Trophoblast cell (in vitro differentiated cells and primary cell): ENCODE results near the gene PCYT2.
A peak's percentile ranks its signal among the peaks of the same experiment; 100 is the strongest.

Experiments used
- DNase-seq, 2 donors: peaks; one replicate each; pipeline ENCODE4 v3.0.0-alpha.2; 2016
- H2AFZ ChIP-seq: 2 replicates; pipeline ENCODE4 v1.6.1; 2013; ENCODE audit warnings: low read length, moderate library complexity, mild to moderate bottlenecking; ENCODE audit not compliant: insufficient read depth, poor library complexity
- H2AK5ac ChIP-seq: 2 replicates; pipeline ENCODE4 v1.6.1; 2013; ENCODE audit warnings: mild to moderate bottlenecking, low read length
- H2BK120ac ChIP-seq: 2 replicates; pipeline ENCODE4 v1.6.1; 2013; ENCODE audit warnings: low read length, mild to moderate bottlenecking, moderate library complexity; ENCODE audit not compliant: insufficient read depth, poor library complexity
- H2BK12ac ChIP-seq: 2 replicates; pipeline ENCODE4 v1.6.1; 2013; ENCODE audit warnings: mild to moderate bottlenecking, low read length, moderate library complexity
- H2BK5ac ChIP-seq: 2 replicates; pipeline ENCODE4 v1.6.1; 2013; ENCODE audit warnings: low read length, low read depth, moderate library complexity, mild to moderate bottlenecking; ENCODE audit not compliant: poor library complexity
- H3K14ac ChIP-seq: 2 replicates; pipeline ENCODE4 v1.6.1; 2013; ENCODE audit warnings: mild to moderate bottlenecking, low read length
- H3K18ac ChIP-seq: 2 replicates; pipeline ENCODE4 v1.6.1; 2013; ENCODE audit warnings: mild to moderate bottlenecking, low read length
- H3K23ac ChIP-seq: 2 replicates; pipeline ENCODE4 v1.6.1; 2013; ENCODE audit warnings: low read length
- H3K27ac ChIP-seq: 2 replicates; pipeline ENCODE4 v1.5.1; 2013; ENCODE audit warnings: low read depth, mild to moderate bottlenecking, inconsistent platforms, low read length, moderate library complexity
- H3K27me3 ChIP-seq: 2 replicates; pipeline ENCODE4 v1.6.1; 2013; ENCODE audit warnings: inconsistent platforms, mild to moderate bottlenecking, low read length, moderate library complexity; ENCODE audit not compliant: insufficient read depth
- H3K36me3 ChIP-seq, 2 experiments: 1 replicate in 1 of 2; 2 replicates in 1 of 2; pipeline ENCODE4 v1.6.1; 2013; ENCODE audit warnings: low read length in 2 of 2, mild to moderate bottlenecking in 2 of 2, moderate library complexity in 1 of 2; ENCODE audit not compliant: insufficient read depth in 2 of 2, control insufficient read depth in 1 of 2
- H3K4ac ChIP-seq: 2 replicates; pipeline ENCODE4 v1.6.1; 2013; ENCODE audit warnings: low read depth, mild to moderate bottlenecking, low read length, moderate library complexity
- H3K4me1 ChIP-seq, 2 experiments: 1 replicate in 1 of 2; 2 replicates in 1 of 2; pipeline ENCODE4 v1.6.1; 2013; ENCODE audit warnings: low read length in 2 of 2, mild to moderate bottlenecking in 2 of 2, moderate library complexity in 1 of 2; ENCODE audit not compliant: insufficient read depth in 2 of 2, control insufficient read depth in 1 of 2
- H3K4me2 ChIP-seq: 2 replicates; pipeline ENCODE4 v1.6.1; 2013; ENCODE audit warnings: inconsistent platforms, mild to moderate bottlenecking, low read length, moderate library complexity
- H3K4me3 ChIP-seq: 2 replicates; pipeline ENCODE4 v1.5.1; 2013; ENCODE audit warnings: mild to moderate bottlenecking, low read depth, low read length, inconsistent platforms
- H3K79me1 ChIP-seq: one replicate; pipeline ENCODE4 v1.6.1; 2013; ENCODE audit warnings: low read length
- H3K79me2 ChIP-seq: 2 replicates; pipeline ENCODE4 v1.6.1; 2013; ENCODE audit warnings: low read length, mild to moderate bottlenecking; ENCODE audit not compliant: control insufficient read depth, insufficient read depth, poor library complexity
- H3K9ac ChIP-seq: 2 replicates; pipeline ENCODE4 v1.6.1; 2013; ENCODE audit warnings: mild to moderate bottlenecking, low read length
- H3K9me3 ChIP-seq: 2 replicates; pipeline ENCODE4 v1.6.1; 2013; ENCODE audit warnings: low read depth, mild to moderate bottlenecking, control low read depth, inconsistent platforms, low read length; ENCODE audit not compliant: insufficient read depth
- H4K12ac ChIP-seq: 2 replicates; pipeline ENCODE4 v1.6.1; 2013; ENCODE audit warnings: low read depth, mild to moderate bottlenecking, low read length, moderate library complexity
- H4K8ac ChIP-seq: 2 replicates; pipeline ENCODE4 v1.6.1; 2013; ENCODE audit warnings: low read depth, mild to moderate bottlenecking, low read length, moderate library complexity
- H4K91ac ChIP-seq: one replicate; pipeline ENCODE4 v1.6.1; 2013; ENCODE audit warnings: low read depth, mild to moderate bottlenecking, low read length, moderate library complexity
- WGBS: extraction: QIAGEN DNeasy Blood & Tissue Kit; methylation state at CpG from one replicate; pipeline ENCODE4 v1.1.7; 2013; ENCODE audit warnings: missing lambda C conversion rate; ENCODE audit not compliant: insufficient read length, insufficient coverage; ENCODE audit errors: extremely low coverage; 5-methylcytosine and 5-hydroxymethylcytosine counted together

Gene PCYT2

GRCh38 chr17:81923302-81924260 is 12.4 kb upstream of the PCYT2 start:
- Histone ChIP-seq H3K4me2 (peak overlapping the region; percentile 56), H2BK5ac (peak overlapping the region; percentile 87)

GRCh38 chr17:81922566-81923301 is 11.5 kb upstream of the PCYT2 start:
- Histone ChIP-seq H2BK5ac (peak overlapping the region; percentile 17), H3K4me1 (peaks cover 32 to 35% of the 10 kb centered on the region in 2 experiments), H4K12ac (no peak overlapping the region), H3K27ac (peak overlapping the region; percentile 22), H3K27me3 (no peaks in the 10 kb centered on the region), H3K18ac (peak overlapping the region; percentile 6), H3K4me2 (peak overlapping the region; percentile 56), H3K23ac (no peak overlapping the region), H3K4me3 (no peak overlapping the region), H4K8ac (no peak overlapping the region), H2AFZ (peak overlapping the region; percentile 26), H3K4ac (peak overlapping the region; percentile 98), H2BK120ac (peak overlapping the region; percentile 8), H3K36me3 (peaks cover 36 to 38% of the 10 kb centered on the region in 2 experiments), H3K14ac (peak overlapping the region; percentile 41), H4K91ac (peak overlapping the region; percentile 34), H3K9me3 (peaks cover 2% of the 10 kb centered on the region), H3K79me1 (peaks cover 25% of the 10 kb centered on the region), H2BK12ac (peak overlapping the region; percentile 10), H2AK5ac (peak overlapping the region; percentile 2), H3K79me2 (peaks cover 40% of the 10 kb centered on the region), H3K9ac (no peak overlapping the region)
- DNase-seq = no peak
- no CpG with 5 or more reads among the region's 58 CpGs for WGBS

More at GRCh38 chr17:81923302-81924260, 12.4 kb upstream of the PCYT2 start:
- H2AFZ ChIP-seq = peak overlapping the region; percentile 6
- peak overlapping the region; percentile 95 for H3K27ac ChIP-seq
- WGBS = no CpG with 5 or more reads among the region's 32 CpGs
- H3K14ac ChIP-seq = peak overlapping the region; percentile 84
- peak in 1 of 2 donors; percentile 45 for DNase-seq
- peaks cover 36 to 38% of the 10 kb centered on the region in 2 experiments for H3K36me3 ChIP-seq
- peak overlapping the region; percentile 46 for H4K12ac ChIP-seq
- peak overlapping the region; percentile 90 for H4K91ac ChIP-seq
- H4K8ac ChIP-seq = peak overlapping the region; percentile 68
- H3K9ac ChIP-seq = no peak overlapping the region
- peak overlapping the region; percentile 83 for H3K18ac ChIP-seq
- H3K27me3 ChIP-seq = no peaks in the 10 kb centered on the region
- H2AK5ac ChIP-seq = peak overlapping the region; percentile 28
- H3K4ac ChIP-seq = peak overlapping the region; percentile 85
- H2BK12ac ChIP-seq = peak overlapping the region; percentile 42
- peaks cover 2% of the 10 kb centered on the region for H3K9me3 ChIP-seq
- peaks cover 39 to 41% of the 10 kb centered on the region in 2 experiments for H3K4me1 ChIP-seq
- peaks cover 44% of the 10 kb centered on the region for H3K79me2 ChIP-seq
- H2BK120ac ChIP-seq = peak overlapping the region; percentile 86
- no peak overlapping the region for H3K23ac ChIP-seq
- no peak overlapping the region for H3K4me3 ChIP-seq
- H3K79me1 ChIP-seq = peaks cover 30% of the 10 kb centered on the region

GRCh38 chr17:81921996-81922565 is 10.9 kb upstream of the PCYT2 start:
- H3K4me1 ChIP-seq = peaks cover 34 to 35% of the 10 kb centered on the region in 2 experiments
- H3K79me2 ChIP-seq = peaks cover 42% of the 10 kb centered on the region
- WGBS = no CpG with 5 or more reads among the region's 23 CpGs

GRCh38 chr17:81921537-81921862 is 10.3 kb upstream of the PCYT2 start:
- no peak for DNase-seq
- Histone ChIP-seq H3K36me3 (peaks cover 36 to 38% of the 10 kb centered on the region in 2 experiments), H4K8ac (no peak overlapping the region), H3K4ac (no peak overlapping the region), H3K9ac (no peak overlapping the region), H3K23ac (no peak overlapping the region), H4K12ac (no peak overlapping the region), H4K91ac (no peak overlapping the region), H3K9me3 (peaks cover 2% of the 10 kb centered on the region), H3K4me3 (no peak overlapping the region), H3K4me2 (no peak overlapping the region), H2BK5ac (no peak overlapping the region), H3K27ac (no peak overlapping the region), H3K14ac (no peak overlapping the region), H3K79me2 (peaks cover 38% of the 10 kb centered on the region), H3K4me1 (peaks cover 35 to 36% of the 10 kb centered on the region in 2 experiments), H3K27me3 (no peaks in the 10 kb centered on the region), H3K18ac (no peak overlapping the region), H2BK12ac (no peak overlapping the region), H2BK120ac (no peak overlapping the region), H3K79me1 (peaks cover 21% of the 10 kb centered on the region), H2AFZ (no peak overlapping the region), H2AK5ac (no peak overlapping the region)
- WGBS = no CpG with 5 or more reads among the region's 3 CpGs

More at GRCh38 chr17:81921996-81922565, 10.9 kb upstream of the PCYT2 start:
- Histone ChIP-seq H2AK5ac (peak overlapping the region; percentile 30), H3K4me3 (no peak overlapping the region), H3K9ac (no peak overlapping the region), H4K8ac (no peak overlapping the region), H2BK12ac (no peak overlapping the region), H3K4me2 (no peak overlapping the region), H3K36me3 (peaks cover 36 to 38% of the 10 kb centered on the region in 2 experiments), H2BK120ac (no peak overlapping the region), H3K79me1 (peaks cover 27% of the 10 kb centered on the region), H3K23ac (no peak overlapping the region), H3K18ac (peak overlapping the region; percentile 6), H3K4ac (peak overlapping the region; percentile 80), H3K14ac (no peak overlapping the region), H3K27ac (no peak overlapping the region), H2AFZ (no peak overlapping the region), H3K9me3 (peaks cover 2% of the 10 kb centered on the region), H4K91ac (peak overlapping the region; percentile 34), H2BK5ac (no peak overlapping the region), H3K27me3 (no peaks in the 10 kb centered on the region), H4K12ac (peak overlapping the region; percentile 39)
- DNase-seq = no peak
